ENCODE data around the gene FOXRED1.

Gene FOXRED1

DNA sequence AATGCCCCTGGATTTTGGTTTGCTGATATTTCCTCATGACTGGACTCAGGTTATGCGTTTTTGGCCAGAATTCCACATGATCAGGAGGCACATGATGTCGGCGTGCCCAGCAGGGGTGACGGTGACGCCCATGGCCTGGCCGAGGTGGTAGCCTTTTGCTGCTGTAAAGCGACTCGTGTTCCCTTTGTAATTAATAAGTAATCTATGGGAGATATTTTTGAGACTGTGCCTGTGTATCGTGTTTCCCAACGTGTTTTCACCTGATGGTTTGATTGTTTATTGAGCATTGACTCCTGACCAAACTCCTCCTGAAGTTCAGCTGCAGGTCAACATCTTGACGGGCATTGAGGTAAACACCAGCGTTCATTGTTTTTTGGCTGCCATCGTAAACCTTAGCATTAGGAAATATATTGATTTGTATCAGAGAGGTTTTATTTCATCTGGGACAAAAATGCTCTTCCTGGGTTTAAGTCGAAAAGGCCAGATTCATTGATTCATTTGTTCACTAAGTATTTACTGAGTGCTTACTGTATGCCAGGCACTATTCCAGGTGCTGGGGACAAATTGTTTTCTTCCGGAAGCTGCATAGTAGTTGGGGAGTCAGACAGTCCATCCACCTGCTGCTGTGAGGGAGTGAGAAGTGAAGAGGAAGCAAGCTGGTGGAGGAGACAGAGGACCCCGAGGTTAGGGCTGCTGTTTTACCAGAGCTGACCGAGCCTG lies 58.5 kb downstream of the FOXRED1 start:
- Histone ChIP-seq H3K4me3 (ENCODE audit: low read length) (no peak overlapping the region), H3K36me3 (ENCODE audit: insufficient read depth, low read length) (peaks cover 5% of the 10 kb centered on the region), H3K9me3 (ENCODE audit: low read length) (no peaks in the 10 kb centered on the region), H3K4me1 (ENCODE audit: insufficient read depth, low read length) (no peaks in the 10 kb centered on the region), H2AFZ (ENCODE audit: low read depth, low read length) (no peak overlapping the region), H3K27me3 (ENCODE audit: insufficient read depth, low read length) (no peaks in the 10 kb centered on the region)
